Liver (tissue), 9 donors: Measurements from ENCODE around the gene BCAN. TPM values are rescaled to one million over a fixed set of nuclear protein-coding genes. Genes with fewer than 3 reads are reported as not detected.
"Not testable (repeated sequence)": the region's sequence is repeated elsewhere in the genome, so short reads cannot be mapped to it uniquely, and the experiment has no call there.

Experiments used
- DNase-seq: peaks from one replicate; pipeline ENCODE4 v3.0.0-alpha.2; 2017; ENCODE audit warnings: low spot score
- H3K27ac ChIP-seq, 2 donors: one replicate each; pipeline ENCODE4 v1.7.0; 2013; ENCODE audit warnings: inconsistent platforms in 2 of 2, low read length in 2 of 2, control low read depth in 1 of 2, low read depth in 1 of 2, mild to moderate bottlenecking in 1 of 2
- H3K27me3 ChIP-seq, 4 donors: one replicate each; pipeline versions ENCODE4 v1.6.1 to v1.7.0; 2013; ENCODE audit warnings: low read length in 3 of 4, inconsistent platforms in 1 of 4, mild to moderate bottlenecking in 1 of 4, moderate library complexity in 1 of 4; ENCODE audit not compliant: control insufficient read depth in 4 of 4, insufficient read depth in 4 of 4
- H3K36me3 ChIP-seq, 4 donors: one replicate each; pipeline versions ENCODE4 v1.6.1 to v1.7.0; 2013; ENCODE audit warnings: low read length in 3 of 4, mild to moderate bottlenecking in 3 of 4, low read depth in 1 of 4, moderate library complexity in 1 of 4; ENCODE audit not compliant: control insufficient read depth in 4 of 4, insufficient read depth in 3 of 4
- H3K4me1 ChIP-seq, 4 donors: one replicate each; pipeline versions ENCODE4 v1.6.1 to v1.7.0; 2013; ENCODE audit warnings: low read length in 3 of 4, mild to moderate bottlenecking in 3 of 4, moderate library complexity in 1 of 4; ENCODE audit not compliant: control insufficient read depth in 4 of 4, insufficient read depth in 4 of 4
- H3K4me3 ChIP-seq, 3 donors: one replicate each; pipeline versions ENCODE4 v1.6.1 to v1.7.0; 2013; ENCODE audit warnings: low read length in 3 of 3, control low read depth in 1 of 3, low read depth in 1 of 3, mild to moderate bottlenecking in 1 of 3
- H3K9ac ChIP-seq, 2 donors: one replicate each; pipeline ENCODE4 v1.7.0; 2013; ENCODE audit warnings: low read length in 2 of 2, mild to moderate bottlenecking in 2 of 2, moderate library complexity in 2 of 2, control low read depth in 1 of 2, low read depth in 1 of 2
- H3K9me3 ChIP-seq, 4 donors: one replicate each; pipeline versions ENCODE4 v1.6.1 to v1.7.0; 2013; ENCODE audit warnings: low read length in 3 of 4; ENCODE audit not compliant: control insufficient read depth in 4 of 4
- ATF3 ChIP-seq: IDR thresholded peaks from 2 replicates; pipeline ENCODE4 v1.6.1; 2016; ENCODE audit warnings: antibody characterized with exemption
- CTCF ChIP-seq: fragments of 150-350 bp; IDR thresholded peaks from 2 replicates; pipeline ENCODE4 v1.5.1; 2017; ENCODE audit warnings: improper control_type of control experiment, low read depth, low read length; ENCODE audit not compliant: missing input control
- EGR1 ChIP-seq, 2 donors: IDR thresholded peaks; 2 replicates each; pipeline ENCODE4 v1.6.1; 2016 to 2018; ENCODE audit warnings: antibody characterized with exemption in 2 of 2, low read depth in 2 of 2
- FOXA1 ChIP-seq: IDR thresholded peaks from 2 replicates; pipeline ENCODE4 v1.6.1; 2016; ENCODE audit warnings: antibody characterized with exemption
- GABPA ChIP-seq, 2 donors: IDR thresholded peaks in 1 of 2; conservative IDR thresholded peaks in 1 of 2; 2 replicates each; pipeline ENCODE4 v1.6.1; 2016; ENCODE audit warnings: antibody characterized with exemption in 2 of 2, mild to moderate bottlenecking in 1 of 2, moderate library complexity in 1 of 2
- HNF4A ChIP-seq, 2 donors: conservative IDR thresholded peaks; 2 replicates each; pipeline ENCODE4 v1.6.1; 2016; ENCODE audit warnings: antibody characterized with exemption in 2 of 2, mild to moderate bottlenecking in 2 of 2
- HNF4G ChIP-seq: IDR thresholded peaks from 2 replicates; pipeline ENCODE4 v1.6.1; 2016; ENCODE audit warnings: antibody characterized with exemption
- JUND ChIP-seq, 2 donors: IDR thresholded peaks; 2 replicates each; pipeline ENCODE4 v1.6.1; 2016; ENCODE audit warnings: antibody characterized with exemption in 2 of 2
- NR2F2 ChIP-seq: IDR thresholded peaks from 2 replicates; pipeline ENCODE4 v1.6.1; 2016; ENCODE audit warnings: antibody characterized with exemption
- RAD21 ChIP-seq, 2 donors: IDR thresholded peaks; 2 replicates each; pipeline ENCODE4 v1.6.1; 2016; ENCODE audit warnings: antibody characterized with exemption in 2 of 2, mild to moderate bottlenecking in 2 of 2
- RXRA ChIP-seq, 2 donors: IDR thresholded peaks; 2 replicates each; pipeline ENCODE4 v1.6.1; 2017 to 2018; ENCODE audit warnings: antibody characterized with exemption in 2 of 2, mild to moderate bottlenecking in 1 of 2
- TAF1 ChIP-seq: conservative IDR thresholded peaks from 2 replicates; pipeline ENCODE4 v1.6.1; 2016; ENCODE audit warnings: antibody characterized with exemption, mild to moderate bottlenecking
- YY1 ChIP-seq: IDR thresholded peaks from 2 replicates; pipeline ENCODE4 v1.6.1; 2016; ENCODE audit warnings: antibody characterized with exemption, mild to moderate bottlenecking
- ZBTB33 ChIP-seq: IDR thresholded peaks from 2 replicates; pipeline ENCODE4 v1.6.1; 2016; ENCODE audit warnings: antibody characterized with exemption
- WGBS: extraction: QIAGEN DNeasy Blood & Tissue Kit; methylation state at CpG from one replicate; pipeline ENCODE4 v1.1.7; 2013; 5-methylcytosine and 5-hydroxymethylcytosine counted together
- polyA plus RNA-seq, 2 donors: library from polyadenylated mRNA; stranded (reverse) in 1 of 2; unstranded in 1 of 2; fragments of 200-250 nt in 1 of 2; fragments of >200 nt in 1 of 2; fragmentation: Nextera tagmentation in 1 of 2; extraction: Ambion mirVana in 1 of 2; gene quantifications; one replicate each; pipeline versions ENCODE4 v1.2.1 to v1.2.3, GENCODE V29; 2013 to 2015
- total RNA-seq, 2 donors: library from RNA; depleted of rRNA; stranded (reverse); fragments of >200 nt; gene quantifications; one replicate each; pipeline ENCODE4 v1.2.3, GENCODE V29; 2014
- TF ChIP-seq, protein P1 (sequence below): IDR thresholded peaks from 2 replicates; pipeline ENCODE4 v1.6.1; 2016; ENCODE audit warnings: antibody characterized with exemption
- TF ChIP-seq, protein P2 (sequence below): IDR thresholded peaks from 2 replicates; pipeline ENCODE4 v1.6.1; 2016; ENCODE audit warnings: antibody characterized with exemption, mild to moderate bottlenecking
- donor health status: healthy.
- donor health status: healthy.
- donor health status: healthy.
- donor health status: healthy.
- donor health status: healthy.

Gene BCAN
- total and polyA plus RNA-seq, 4 donors: 0.02 TPM; not detected in 3

DNA sequence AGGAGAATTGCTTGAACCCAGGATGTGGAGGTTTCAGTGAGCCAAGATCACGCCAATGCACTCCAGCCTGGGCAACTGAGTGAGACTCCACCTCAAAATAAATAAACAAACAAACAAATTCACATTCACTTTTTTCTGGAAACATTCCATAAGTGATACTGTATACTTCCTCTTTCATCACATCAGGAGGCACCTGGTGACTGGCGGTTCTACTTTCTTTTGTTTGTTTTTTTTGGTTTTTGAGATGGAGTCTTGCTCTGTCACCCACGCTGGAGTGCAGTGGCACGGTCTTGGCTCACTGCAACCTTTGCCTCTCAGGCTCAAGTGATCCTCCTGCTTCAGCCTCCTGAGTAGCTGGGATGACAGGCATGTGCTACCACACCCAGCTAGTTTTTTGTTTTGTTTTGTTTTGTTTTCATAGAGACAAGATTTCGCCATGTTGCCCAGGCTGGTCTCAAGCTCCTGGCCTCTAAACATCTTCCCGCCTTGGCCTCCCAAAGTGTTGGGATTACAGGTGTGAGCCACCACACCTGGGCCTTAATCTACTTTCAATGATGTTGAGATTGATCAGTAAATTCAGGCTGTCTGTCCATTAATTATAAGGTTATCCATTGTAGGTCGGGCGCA is 12.0 kb upstream of the BCAN start:
- no peak for DNase-seq
- Histone ChIP-seq H3K27me3 (peaks cover 2 to 15% (median 4%) of the 10 kb centered on the region in 4 donors), H3K4me3 (no peak overlapping the region), H3K9me3 (no peaks in the 10 kb centered on the region), H3K9ac (no peak overlapping the region), H3K27ac (no peak overlapping the region), H3K4me1 (peaks cover 2 to 13% (median 8%) of the 10 kb centered on the region in 4 donors), H3K36me3 (no peaks in the 10 kb centered on the region)
- 80% methylated on average over 8 of the region's 8 CpGs for WGBS
- TF ChIP-seq, protein P1, sequence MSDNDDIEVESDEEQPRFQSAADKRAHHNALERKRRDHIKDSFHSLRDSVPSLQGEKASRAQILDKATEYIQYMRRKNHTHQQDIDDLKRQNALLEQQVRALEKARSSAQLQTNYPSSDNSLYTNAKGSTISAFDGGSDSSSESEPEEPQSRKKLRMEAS: no peak
- TF ChIP-seq RAD21 (IDR thresholded peaks at IDR 0.05): no peak
- TF ChIP-seq CTCF: no peak
- TF ChIP-seq NR2F2: no peak
- TF ChIP-seq HNF4A (conservative IDR thresholded peaks at IDR 0.05): no peak
- no peak for TF ChIP-seq FOXA1
- TF ChIP-seq TAF1: no peak
- no peak for TF ChIP-seq GABPA (IDR thresholded peaks at IDR 0.05 in 1 of 2, conservative IDR thresholded peaks at IDR 0.05 in 1 of 2)
- no peak for TF ChIP-seq HNF4G
- no peak for TF ChIP-seq ATF3
- no peak for TF ChIP-seq ZBTB33
- TF ChIP-seq, protein P2, sequence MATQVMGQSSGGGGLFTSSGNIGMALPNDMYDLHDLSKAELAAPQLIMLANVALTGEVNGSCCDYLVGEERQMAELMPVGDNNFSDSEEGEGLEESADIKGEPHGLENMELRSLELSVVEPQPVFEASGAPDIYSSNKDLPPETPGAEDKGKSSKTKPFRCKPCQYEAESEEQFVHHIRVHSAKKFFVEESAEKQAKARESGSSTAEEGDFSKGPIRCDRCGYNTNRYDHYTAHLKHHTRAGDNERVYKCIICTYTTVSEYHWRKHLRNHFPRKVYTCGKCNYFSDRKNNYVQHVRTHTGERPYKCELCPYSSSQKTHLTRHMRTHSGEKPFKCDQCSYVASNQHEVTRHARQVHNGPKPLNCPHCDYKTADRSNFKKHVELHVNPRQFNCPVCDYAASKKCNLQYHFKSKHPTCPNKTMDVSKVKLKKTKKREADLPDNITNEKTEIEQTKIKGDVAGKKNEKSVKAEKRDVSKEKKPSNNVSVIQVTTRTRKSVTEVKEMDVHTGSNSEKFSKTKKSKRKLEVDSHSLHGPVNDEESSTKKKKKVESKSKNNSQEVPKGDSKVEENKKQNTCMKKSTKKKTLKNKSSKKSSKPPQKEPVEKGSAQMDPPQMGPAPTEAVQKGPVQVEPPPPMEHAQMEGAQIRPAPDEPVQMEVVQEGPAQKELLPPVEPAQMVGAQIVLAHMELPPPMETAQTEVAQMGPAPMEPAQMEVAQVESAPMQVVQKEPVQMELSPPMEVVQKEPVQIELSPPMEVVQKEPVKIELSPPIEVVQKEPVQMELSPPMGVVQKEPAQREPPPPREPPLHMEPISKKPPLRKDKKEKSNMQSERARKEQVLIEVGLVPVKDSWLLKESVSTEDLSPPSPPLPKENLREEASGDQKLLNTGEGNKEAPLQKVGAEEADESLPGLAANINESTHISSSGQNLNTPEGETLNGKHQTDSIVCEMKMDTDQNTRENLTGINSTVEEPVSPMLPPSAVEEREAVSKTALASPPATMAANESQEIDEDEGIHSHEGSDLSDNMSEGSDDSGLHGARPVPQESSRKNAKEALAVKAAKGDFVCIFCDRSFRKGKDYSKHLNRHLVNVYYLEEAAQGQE: no peak
- TF ChIP-seq RXRA (IDR thresholded peaks at IDR 0.05): no peak
- no peak for TF ChIP-seq YY1
- no peak for TF ChIP-seq JUND (IDR thresholded peaks at IDR 0.05)
- no peak for TF ChIP-seq EGR1 (IDR thresholded peaks at IDR 0.05; ENCODE audit: low read depth in 2 of 2)

DNA sequence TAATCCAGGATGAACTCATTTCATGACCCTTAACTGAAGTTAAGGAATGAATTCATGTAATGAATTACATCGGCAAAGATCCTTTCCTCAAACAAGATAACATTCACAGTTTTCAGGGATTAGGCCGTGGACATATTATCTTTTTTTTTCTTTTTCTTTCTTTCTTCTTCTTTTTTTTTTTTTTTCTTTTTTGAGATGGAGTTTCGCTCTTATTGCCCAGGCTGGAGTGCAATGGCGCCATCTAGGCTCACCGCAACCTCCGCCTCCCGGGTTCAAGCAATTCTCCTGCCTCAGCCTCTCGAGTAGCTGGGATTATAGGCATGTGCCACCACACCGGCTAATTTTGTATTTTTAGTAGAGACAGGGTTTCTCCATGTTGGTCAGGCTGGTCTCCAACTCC is 10.8 kb upstream of the BCAN start:
- H3K9me3 ChIP-seq, H3K4me1 ChIP-seq, H3K9ac ChIP-seq, H3K4me3 ChIP-seq, H3K27me3 ChIP-seq, H3K27ac ChIP-seq, DNase-seq, H3K36me3 ChIP-seq: not testable (repeated sequence)
- WGBS: 43% methylated on average over 9 of the region's 9 CpGs
